ENCODE data around the gene CCDC83.
"Not testable (repeated sequence)": the region's sequence is repeated elsewhere in the genome, so short reads cannot be mapped to it uniquely, and the experiment has no call there.

DNA sequence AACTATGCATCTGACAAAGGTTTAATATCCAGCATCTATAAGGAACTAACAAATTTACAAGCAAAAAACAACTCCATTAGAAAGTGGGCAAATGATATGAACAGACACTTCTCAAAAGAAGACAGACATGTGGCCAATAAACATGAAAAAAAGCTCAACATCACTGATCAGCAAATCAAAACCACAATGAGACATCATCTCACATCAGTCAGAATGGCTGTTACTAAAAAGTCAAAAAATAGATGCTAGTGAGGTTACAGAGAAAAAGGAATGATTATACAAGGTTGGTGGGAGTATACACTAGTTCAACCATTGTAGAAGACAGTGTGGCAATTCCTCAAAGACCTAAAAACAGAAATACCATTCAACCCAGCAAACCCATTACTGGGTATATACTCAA, 14.3 kb upstream of the CCDC83 start:
- TF ChIP-seq CTCF (IDR thresholded peaks at IDR 0.05; ENCODE audit: insufficient read depth, low read depth, low read length); EZH2 (IDR thresholded peaks at IDR 0.05; ENCODE audit: insufficient read depth, low read length): not testable (repeated sequence)
